NCI-H146 treated with DMSO at 0.1 percent for 48 hours (cell line): ENCODE results near the gene FBXW7.

Experiments
- DNase-seq: peaks from one replicate; lab custom pipeline; 2025; ENCODE audit not compliant: unreplicated experiment; lab: John Stamatoyannopoulos, UW

Gene FBXW7

GRCh38 chr4:152296386-152296785 is 239.5 kb downstream of the FBXW7 start:
- no peak for DNase-seq

GRCh38 chr4:152294765-152295164 is 241.1 kb downstream of the FBXW7 start:
- no peak for DNase-seq

GRCh38 chr4:152294331-152294730 is 241.6 kb downstream of the FBXW7 start:
- DNase-seq = no peak

DNA sequence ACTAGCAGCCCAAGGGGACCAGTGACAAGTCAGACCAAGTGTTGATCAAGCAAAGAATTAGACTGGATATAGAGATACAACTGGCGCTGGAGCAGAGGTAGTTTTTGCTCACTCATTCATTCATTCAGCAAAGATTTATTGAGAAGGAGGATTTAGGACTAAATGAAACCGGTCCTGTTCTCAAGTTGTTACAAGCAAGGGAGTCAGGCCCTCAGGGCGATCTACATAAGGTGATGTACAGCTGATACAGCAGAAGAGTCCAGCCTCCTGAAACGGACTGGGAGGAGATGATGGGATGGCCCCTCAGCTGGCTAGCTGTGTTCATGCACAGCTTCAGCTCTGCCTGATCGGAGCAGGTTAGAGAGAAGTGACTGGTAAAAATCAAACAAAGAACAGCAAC is 242.4 kb downstream of the FBXW7 start:
- DNase-seq = no peak

- no peak for DNase-seq
Measured at GRCh38 chr4:152290366-152290921, 245.4 kb downstream of the FBXW7 start.

- DNase-seq = no peak
Measured at GRCh38 chr4:152289941-152290340, 246.0 kb downstream of the FBXW7 start.

GRCh38 chr4:152289541-152289940 is 246.4 kb downstream of the FBXW7 start:
- no peak for DNase-seq

- no peak for DNase-seq
Measured at GRCh38 chr4:152283801-152284470, 252.0 kb downstream of the FBXW7 start.

- no peak for DNase-seq
Measured at GRCh38 chr4:152281822-152282221, 254.1 kb downstream of the FBXW7 start.

DNA sequence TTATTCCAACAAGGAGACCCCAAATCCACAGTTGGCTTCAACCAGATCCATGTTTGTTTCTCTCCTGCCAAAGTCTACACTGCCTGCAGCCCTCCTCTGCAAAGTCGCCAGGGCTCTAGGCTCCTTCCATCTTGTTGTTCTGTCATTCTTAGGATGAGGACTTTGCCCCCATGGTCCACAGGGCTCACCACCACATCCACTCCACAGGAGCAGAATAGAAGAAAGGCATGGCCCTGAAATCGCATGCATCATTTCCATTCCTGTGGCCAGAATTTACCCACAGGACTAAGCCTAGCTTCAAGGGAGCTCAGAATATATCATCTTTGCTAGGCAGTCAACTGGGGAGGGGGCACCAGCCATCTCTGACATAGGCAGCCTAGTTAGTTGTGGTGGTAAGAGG is 254.7 kb downstream of the FBXW7 start:
- no peak for DNase-seq

- DNase-seq = no peak
Measured at GRCh38 chr4:152279234-152279566, 256.7 kb downstream of the FBXW7 start.

DNA sequence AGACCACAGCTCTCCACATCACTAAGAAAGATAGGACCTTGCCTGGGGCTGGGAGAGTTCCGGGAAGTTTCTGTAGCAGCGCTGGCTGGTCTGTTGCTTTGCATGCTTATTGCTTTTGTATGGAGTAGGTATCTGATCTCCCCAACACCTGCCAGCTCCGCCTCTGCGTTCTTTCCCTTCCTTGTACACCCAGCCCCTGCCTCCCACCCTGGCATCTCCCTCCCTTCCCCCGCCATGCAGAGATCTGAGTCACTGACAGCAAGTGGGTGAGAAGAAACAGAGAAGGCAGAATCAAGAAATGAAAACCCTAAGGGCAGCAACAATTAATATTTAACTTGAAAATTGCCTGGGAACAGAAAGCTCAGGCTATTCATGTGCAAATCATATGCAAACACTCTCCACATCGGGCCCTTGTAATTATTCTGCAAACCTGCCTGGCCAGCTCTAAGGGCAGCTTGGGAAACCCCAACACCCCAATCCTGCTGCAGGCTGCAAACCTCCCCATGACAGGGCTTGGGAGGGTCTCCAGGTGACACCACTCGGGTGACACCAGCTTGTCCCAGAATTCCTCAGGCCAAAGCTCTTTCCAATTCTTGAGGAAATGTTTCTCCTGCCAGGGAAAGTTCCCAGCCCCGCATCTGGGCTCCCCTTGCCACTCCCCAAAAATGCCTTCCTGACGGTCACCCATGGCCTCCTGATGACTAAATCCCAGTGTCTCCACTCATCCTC is 257.2 kb downstream of the FBXW7 start:
- DNase-seq = no peak

- DNase-seq = no peak
Measured at GRCh38 chr4:152278172-152278504, 257.8 kb downstream of the FBXW7 start.

GRCh38 chr4:152277333-152277732 is 258.6 kb downstream of the FBXW7 start:
- no peak for DNase-seq

- DNase-seq = no peak
Measured at GRCh38 chr4:152273343-152273742, 262.5 kb downstream of the FBXW7 start.
